Measurements from ENCODE around the gene ATP5F1A. TPM values are rescaled to one million over a fixed set of nuclear protein-coding genes. Genes with fewer than 3 reads are reported as not detected.
"Not testable (repeated sequence)": the region's sequence is repeated elsewhere in the genome, so short reads cannot be mapped to it uniquely, and the experiment has no call there.

Gene ATP5F1A
- polyA plus RNA-seq, 3 donors from 2014 or later, result 429 to 774 (median 468) TPM

GRCh38 chr18:46098616-46098933 is 479 bp upstream of the ATP5F1A start:
- peaks cover 35 to 41% of the 10 kb centered on the region in 2 donors for H3K4me1 Mint-ChIP-seq
- H3K9me3 Mint-ChIP-seq, result no peaks in the 10 kb centered on the region
- H3K27ac Mint-ChIP-seq, result peak overlapping the region; percentile 93 to 99 (median 96)
- H3K27me3 Mint-ChIP-seq (ENCODE audit: low read depth in 3 of 3), result peaks cover 2 to 15% (median 7%) of the 10 kb centered on the region in 3 donors
- no peak for DNase-seq
- peaks cover 0 to 9% (median 0%) of the 10 kb centered on the region in 3 donors for H3K36me3 Mint-ChIP-seq
- H3K4me3 Mint-ChIP-seq, result peak overlapping the region; percentile 95 to 99 (median 98)

- H3K9me3 Mint-ChIP-seq, result no peaks in the 10 kb centered on the region
- peaks cover 0 to 9% (median 0%) of the 10 kb centered on the region in 3 donors for H3K36me3 Mint-ChIP-seq
- DNase-seq, result peak in 1 of 3 donors; percentile 25
- peaks cover 2 to 15% (median 7%) of the 10 kb centered on the region in 3 donors for H3K27me3 Mint-ChIP-seq (ENCODE audit: low read depth in 3 of 3)
- H3K4me3 Mint-ChIP-seq, result peak overlapping the region; percentile 95 to 99 (median 98)
- peaks cover 35 to 45% of the 10 kb centered on the region in 2 donors for H3K4me1 Mint-ChIP-seq
- H3K27ac Mint-ChIP-seq, result peak overlapping the region; percentile 95 to 99 (median 98)
Measured at GRCh38 chr18:46097431-46097800, 680 bp downstream of the ATP5F1A start.

GRCh38 chr18:46096651-46097300 is 1.3 kb downstream of the ATP5F1A start:
- Mint-ChIP-seq H3K9me3 (no peaks in the 10 kb centered on the region), H3K27ac (peak overlapping the region; percentile 95 to 99 (median 98)), H3K27me3 (ENCODE audit: low read depth in 3 of 3) (peaks cover 2 to 15% (median 7%) of the 10 kb centered on the region in 3 donors), H3K4me3 (peak overlapping the region; percentile 95 to 99 (median 98)), H3K4me1 (peaks cover 37 to 50% of the 10 kb centered on the region in 2 donors), H3K36me3 (peaks cover under 1 to 9% (median under 1%) of the 10 kb centered on the region in 3 donors)
- DNase-seq, result peak in 2 of 3 donors; percentile 8 to 12

GRCh38 chr18:46095532-46095931 is 2.6 kb downstream of the ATP5F1A start:
- no peak for DNase-seq
- Mint-ChIP-seq H3K36me3 (peaks cover 11 to 19% (median 12%) of the 10 kb centered on the region in 3 donors), H3K4me1 (peaks cover 42 to 62% of the 10 kb centered on the region in 2 donors), H3K4me3 (peak overlapping the region in 3 of 5 donors; percentile 21 to 77 (median 30)), H3K27ac (peak overlapping the region in 2 of 6 donors; percentile 35 to 73), H3K27me3 (ENCODE audit: low read depth in 3 of 3) (peaks cover 2 to 15% (median 4%) of the 10 kb centered on the region in 3 donors), H3K9me3 (no peaks in the 10 kb centered on the region)

- DNase-seq; H3K9me3 Mint-ChIP-seq; H3K27me3 Mint-ChIP-seq (ENCODE audit: low read depth in 3 of 3); H3K4me3 Mint-ChIP-seq; H3K27ac Mint-ChIP-seq: not testable (repeated sequence)
- Mint-ChIP-seq H3K36me3 (peaks cover 50 to 66% (median 61%) of the 10 kb centered on the region in 3 donors), H3K4me1 (peaks cover 10 to 38% of the 10 kb centered on the region in 2 donors)
Measured at GRCh38 chr18:46088501-46088900, 9.6 kb downstream of the ATP5F1A start.

GRCh38 chr18:46084431-46084830 is 13.7 kb downstream of the ATP5F1A start:
- DNase-seq, result no peak
- peak overlapping the region in 2 of 6 donors; percentile 23 to 53 for H3K27ac Mint-ChIP-seq
- peaks cover 0 to 12% of the 10 kb centered on the region in 2 donors for H3K4me1 Mint-ChIP-seq
- H3K27me3 Mint-ChIP-seq (ENCODE audit: low read depth in 3 of 3), result peaks cover 0 to 2% (median 0%) of the 10 kb centered on the region in 3 donors
- H3K36me3 Mint-ChIP-seq, result peaks cover 34 to 65% (median 50%) of the 10 kb centered on the region in 3 donors
- no peak overlapping the region for H3K4me3 Mint-ChIP-seq
- H3K9me3 Mint-ChIP-seq, result peaks cover 0 to 1% (median 0%) of the 10 kb centered on the region in 6 donors

GRCh38 chr18:46080156-46080555 is 17.9 kb downstream of the ATP5F1A start:
- peaks cover 0 to 1% (median 0%) of the 10 kb centered on the region in 3 donors for H3K27me3 Mint-ChIP-seq (ENCODE audit: low read depth in 3 of 3)
- no peak for DNase-seq
- peaks cover 12 to 35% (median 20%) of the 10 kb centered on the region in 3 donors for H3K36me3 Mint-ChIP-seq
- no peaks in the 10 kb centered on the region for H3K9me3 Mint-ChIP-seq
- no peak overlapping the region for H3K4me3 Mint-ChIP-seq
- peak overlapping the region; percentile 14 to 76 (median 40) for H3K27ac Mint-ChIP-seq
- H3K4me1 Mint-ChIP-seq, result peaks cover 0 to 7% of the 10 kb centered on the region in 2 donors

- no peak overlapping the region for H3K4me3 Mint-ChIP-seq
- H3K27me3 Mint-ChIP-seq (ENCODE audit: low read depth in 3 of 3), result peaks cover 0 to 1% (median 0%) of the 10 kb centered on the region in 3 donors
- DNase-seq, result no peak
- H3K9me3 Mint-ChIP-seq, result no peaks in the 10 kb centered on the region
- H3K27ac Mint-ChIP-seq, result no peak overlapping the region
- H3K4me1 Mint-ChIP-seq, result peaks cover 0 to 7% of the 10 kb centered on the region in 2 donors
- H3K36me3 Mint-ChIP-seq, result peaks cover 7 to 28% (median 15%) of the 10 kb centered on the region in 3 donors
Measured at GRCh38 chr18:46079336-46079735, 18.8 kb downstream of the ATP5F1A start.

- Mint-ChIP-seq H3K4me1 (peaks cover 44 to 46% of the 10 kb centered on the region in 2 donors), H3K36me3 (no peaks in the 10 kb centered on the region), H3K4me3 (peak overlapping the region; percentile 27 to 90 (median 85)), H3K27ac (peak overlapping the region in 4 of 6 donors; percentile 8 to 64 (median 20)), H3K9me3 (no peaks in the 10 kb centered on the region), H3K27me3 (ENCODE audit: low read depth in 3 of 3) (no peaks in the 10 kb centered on the region)
- peak; percentile 64 to 72 (median 68) for DNase-seq
Measured at GRCh38 chr18:46073474-46074331, 24.4 kb downstream of the ATP5F1A start.

GRCh38 chr18:46072959-46073358 is 25.1 kb downstream of the ATP5F1A start:
- Mint-ChIP-seq H3K9me3 (no peaks in the 10 kb centered on the region), H3K4me1 (peaks cover 49% of the 10 kb centered on the region in 2 donors), H3K36me3 (no peaks in the 10 kb centered on the region), H3K27ac (peak overlapping the region in 4 of 6 donors; percentile 12 to 76 (median 70)), H3K4me3 (peak overlapping the region; percentile 76 to 90 (median 85)), H3K27me3 (ENCODE audit: low read depth in 3 of 3) (no peaks in the 10 kb centered on the region)
- DNase-seq, result no peak

- Mint-ChIP-seq H3K4me3 (peak overlapping the region; percentile 78 to 90 (median 86)), H3K27ac (peak overlapping the region in 4 of 6 donors; percentile 64 to 76 (median 76)), H3K36me3 (no peaks in the 10 kb centered on the region), H3K27me3 (ENCODE audit: low read depth in 3 of 3) (no peaks in the 10 kb centered on the region), H3K9me3 (no peaks in the 10 kb centered on the region), H3K4me1 (peaks cover 53 to 54% of the 10 kb centered on the region in 2 donors)
- no peak for DNase-seq
Measured at GRCh38 chr18:46072376-46072867, 25.7 kb downstream of the ATP5F1A start.

GRCh38 chr18:46071653-46072375 is 26.3 kb downstream of the ATP5F1A start, which contains the start of gene PSTPIP2:
Gene PSTPIP2, minus strand, starts transcription at chr18:46072260. Its CDS starts 72 bp downstream, at chr18:46072188.
- peak within 1 kb of the TSS; percentile 64 to 89 (median 76) for H3K27ac Mint-ChIP-seq
- peak; percentile 66 to 73 (median 70) for DNase-seq
- H3K9me3 Mint-ChIP-seq, result no peaks in the 10 kb centered on the region
- H3K4me3 Mint-ChIP-seq, result peak within 1 kb of the TSS; percentile 84 to 90 (median 86)
- H3K36me3 Mint-ChIP-seq, result no peaks in the 10 kb centered on the region
- peaks cover 0 to under 1% (median 0%) of the 10 kb centered on the region in 3 donors for H3K27me3 Mint-ChIP-seq (ENCODE audit: low read depth in 3 of 3)
- peaks cover 55% of the 10 kb centered on the region in 2 donors for H3K4me1 Mint-ChIP-seq
